Upper lobe of right lung (tissue), 1 donor: ENCODE results near the gene TAMALIN. TPM values are rescaled to one million over a fixed set of nuclear protein-coding genes. Genes with fewer than 3 reads are reported as not detected.

Experiments
- ATAC-seq: fragments of 200-7000 bp; cut with Tn5 transposase; one replicate; pipeline ENCODE4 v1.9.1; 2020; ENCODE audit warnings: mild to moderate bottlenecking, moderate library complexity
- DNase-seq: peaks from one replicate; pipeline ENCODE4 v3.0.0-alpha.2; 2020
- H3K27ac ChIP-seq: fragments of 200-600 bp; one replicate; pipeline ENCODE4 v1.8.0; 2022
- H3K27me3 ChIP-seq: fragments of 200-600 bp; one replicate; pipeline ENCODE4 v1.8.0; 2022; ENCODE audit warnings: mild to moderate bottlenecking
- H3K36me3 ChIP-seq: fragments of 200-600 bp; one replicate; pipeline ENCODE4 v1.8.0; 2022
- H3K4me1 ChIP-seq: fragments of 200-600 bp; one replicate; pipeline ENCODE4 v1.8.0; 2022
- H3K4me3 ChIP-seq: fragments of 200-600 bp; one replicate; pipeline ENCODE4 v1.8.0; 2022; ENCODE audit warnings: mild to moderate bottlenecking
- H3K9me3 ChIP-seq: fragments of 200-600 bp; one replicate; pipeline ENCODE4 v1.8.0; 2022
- CTCF ChIP-seq: fragments of 200-600 bp; IDR thresholded peaks from one replicate; pipeline ENCODE4 v1.8.0; 2022; ENCODE audit warnings: antibody characterized with exemption
- intact Hi-C: fragments of 100-400 bp; cut with DNase I; formaldehyde crosslinking; loops from one replicate; pipeline ENCODE4 v1.11.0; 2022
- total RNA-seq: library from RNA; stranded (reverse); fragmentation: NEBNext Ultra II Directional; extraction: Animal tissue kit (Norgen Biotek cat#: 25700); gene quantifications from one replicate; pipeline ENCODE4 v1.2.1, GENCODE V29; 2021
- donor health status: DM: no; HTN: yes; CAD: no; lungs with severe emphysema.

The TAMALIN gene
- total RNA-seq, 1 donor from 2014 or later = 199 TPM

DNA sequence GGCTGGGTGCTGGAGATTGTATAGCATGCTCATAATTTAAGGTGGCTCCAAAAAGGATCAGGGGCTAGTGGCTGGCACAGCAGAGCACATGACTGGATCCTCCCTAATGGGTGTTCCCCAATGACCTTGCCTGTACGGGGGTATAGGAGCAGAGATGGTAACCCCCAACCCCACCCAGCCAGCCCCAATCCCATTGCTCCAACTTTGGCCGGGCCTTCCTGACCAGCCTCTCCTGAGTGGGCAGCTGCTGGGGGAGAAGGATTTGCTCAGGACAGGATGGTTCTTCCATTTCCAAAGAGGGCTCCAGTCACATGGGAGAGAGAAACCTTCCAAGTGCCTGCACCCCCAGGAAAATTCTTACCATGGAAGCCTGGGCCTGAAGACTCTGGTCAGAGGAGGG, 29.2 kb downstream of the TAMALIN start:
- ATAC-seq (no peak), DNase-seq (no peak)
- H3K4me3 ChIP-seq = no peak overlapping the region
- peaks cover 29% of the 10 kb centered on the region for H3K4me1 ChIP-seq
- no peaks in the 10 kb centered on the region for H3K9me3 ChIP-seq
- no peak for TF ChIP-seq CTCF
- no peaks in the 10 kb centered on the region for H3K36me3 ChIP-seq
- H3K27me3 ChIP-seq = no peaks in the 10 kb centered on the region
- intact Hi-C loops = no loop called here
- H3K27ac ChIP-seq = no peak overlapping the region

- Histone ChIP-seq H3K9me3 (no peaks in the 10 kb centered on the region), H3K27me3 (no peaks in the 10 kb centered on the region), H3K36me3 (no peaks in the 10 kb centered on the region), H3K4me1 (peaks cover 29% of the 10 kb centered on the region), H3K4me3 (peak overlapping the region; percentile 38), H3K27ac (peak overlapping the region; percentile 73)
- ATAC-seq = peak; percentile 77
- TF ChIP-seq CTCF = no peak
- intact Hi-C loops = no loop called here
- peak; percentile 94 for DNase-seq
Observed at GRCh38 chr12:52036587-52037171, 29.9 kb downstream of the TAMALIN start.

GRCh38 chr12:52037248-52037861, 30.6 kb downstream of the TAMALIN start:
- DNase-seq (peak; percentile 76), ATAC-seq (no peak)

DNA sequence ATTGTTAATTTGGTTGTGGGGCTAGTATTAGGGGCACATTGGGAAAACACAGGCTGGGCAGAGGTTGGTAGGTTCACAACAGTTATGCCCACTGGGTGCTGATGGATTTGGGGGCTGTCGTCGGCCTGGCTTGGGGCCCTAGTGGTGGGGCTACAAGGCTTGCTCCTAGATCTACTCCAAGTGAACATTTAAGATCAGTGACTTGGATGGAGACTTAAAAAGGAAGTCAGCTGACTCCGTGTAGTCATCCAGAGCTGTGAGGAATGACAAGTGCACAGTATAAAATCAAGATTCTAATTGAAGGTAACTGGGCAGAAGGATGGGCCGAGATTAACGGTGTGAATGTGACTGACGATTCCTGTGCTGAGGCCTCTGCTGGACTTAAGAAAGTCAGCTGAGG, 31.7 kb downstream of the TAMALIN start:
- ATAC-seq (no peak), DNase-seq (no peak)
- H3K9me3 ChIP-seq = no peaks in the 10 kb centered on the region
- H3K27me3 ChIP-seq = no peaks in the 10 kb centered on the region
- H3K36me3 ChIP-seq = no peaks in the 10 kb centered on the region
- TF ChIP-seq CTCF = no peak
- peak overlapping the region; percentile 30 for H3K27ac ChIP-seq
- H3K4me1 ChIP-seq = peaks cover 27% of the 10 kb centered on the region
- peak overlapping the region; percentile 21 for H3K4me3 ChIP-seq
- intact Hi-C loops = no loop called here

More at GRCh38 chr12:52037248-52037861, 30.6 kb downstream of the TAMALIN start:
- intact Hi-C loops = no loop called here
- no peaks in the 10 kb centered on the region for H3K36me3 ChIP-seq
- TF ChIP-seq CTCF = peak; percentile 15
- H3K4me1 ChIP-seq = peaks cover 27% of the 10 kb centered on the region
- H3K27me3 ChIP-seq = no peaks in the 10 kb centered on the region
- H3K27ac ChIP-seq = peak overlapping the region; percentile 73
- H3K4me3 ChIP-seq = peak overlapping the region; percentile 60
- no peaks in the 10 kb centered on the region for H3K9me3 ChIP-seq

GRCh38 chr12:52041035-52041434, 34.3 kb downstream of the TAMALIN start:
- DNase-seq = no peak
- Histone ChIP-seq H3K27ac (no peak overlapping the region), H3K36me3 (no peaks in the 10 kb centered on the region), H3K4me3 (no peak overlapping the region), H3K27me3 (no peaks in the 10 kb centered on the region), H3K9me3 (no peaks in the 10 kb centered on the region), H3K4me1 (peaks cover 43% of the 10 kb centered on the region)
- intact Hi-C loops = no loop called here
- TF ChIP-seq CTCF = no peak
- no peak for ATAC-seq
